Measurements from ENCODE around the gene SPRR1B.
"Not testable (repeated sequence)": the region's sequence is repeated elsewhere in the genome, so short reads cannot be mapped to it uniquely, and the experiment has no call there.

DNA sequence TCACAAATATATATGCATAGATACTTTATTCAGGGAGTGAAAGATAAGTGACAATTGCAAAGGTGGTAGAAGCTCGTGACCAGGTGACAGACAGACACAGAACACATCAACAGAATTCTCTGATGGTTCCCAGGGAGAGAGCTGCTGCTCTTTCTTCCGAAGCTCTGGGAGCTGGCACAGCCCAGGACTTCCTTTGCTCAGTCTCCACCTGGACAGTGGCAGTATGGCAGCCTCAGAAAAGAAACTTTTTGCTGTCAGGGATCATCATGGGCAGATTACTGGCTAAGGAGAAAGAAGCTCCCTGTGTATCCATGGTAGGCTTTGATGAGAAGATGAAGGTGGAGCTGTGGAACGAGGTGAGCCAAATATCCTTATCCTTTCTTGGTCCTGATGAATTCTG, 25.1 kb downstream of the SPRR1B start:
- TF ChIP-seq, protein P1, sequence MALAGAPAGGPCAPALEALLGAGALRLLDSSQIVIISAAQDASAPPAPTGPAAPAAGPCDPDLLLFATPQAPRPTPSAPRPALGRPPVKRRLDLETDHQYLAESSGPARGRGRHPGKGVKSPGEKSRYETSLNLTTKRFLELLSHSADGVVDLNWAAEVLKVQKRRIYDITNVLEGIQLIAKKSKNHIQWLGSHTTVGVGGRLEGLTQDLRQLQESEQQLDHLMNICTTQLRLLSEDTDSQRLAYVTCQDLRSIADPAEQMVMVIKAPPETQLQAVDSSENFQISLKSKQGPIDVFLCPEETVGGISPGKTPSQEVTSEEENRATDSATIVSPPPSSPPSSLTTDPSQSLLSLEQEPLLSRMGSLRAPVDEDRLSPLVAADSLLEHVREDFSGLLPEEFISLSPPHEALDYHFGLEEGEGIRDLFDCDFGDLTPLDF (CRISPR knock-in tag; IDR thresholded peaks at IDR 0.05) = not testable (repeated sequence)
- TF ChIP-seq RELA (CRISPR knock-in tag; IDR thresholded peaks at IDR 0.05; ENCODE audit: borderline replicate concordance) = not testable (repeated sequence)

Measured in WTC11 (cell line).